Pancreas (tissue), 10 donors: ENCODE data around the gene NTMT2. TPM values are rescaled to one million over a fixed set of nuclear protein-coding genes. Genes with fewer than 3 reads are reported as not detected.
A peak's percentile ranks its signal among the peaks of the same experiment; 100 is the strongest.
"Not testable (repeated sequence)": the region's sequence is repeated elsewhere in the genome, so short reads cannot be mapped to it uniquely, and the experiment has no call there.

ENCODE experiments used
- ATAC-seq, 4 donors: fragments of 200-7000 bp; cut with Tn5 transposase; one replicate each; pipeline versions ENCODE4 v1.8.0 to v1.9.1; 2020; ENCODE audit warnings: mild to moderate bottlenecking in 4 of 4, moderate library complexity in 4 of 4
- DNase-seq, 6 donors: peaks; one replicate each; pipeline ENCODE4 v3.0.0-alpha.2; 2020
- FAIRE-seq: peaks from 2 replicates; lab custom pipeline; 2012; peaks lifted over from hg19 to GRCh38; lab: Jason Lieb, UNC
- H3K27ac ChIP-seq, 4 donors: fragments of 200-600 bp; sonication (generic); 1 replicate in 3 of 4; 2 replicates in 1 of 4; pipeline versions ENCODE4 v1.5.0 to v1.8.0; 2020
- H3K27me3 ChIP-seq, 4 donors: fragments of 200-600 bp; one replicate each; pipeline ENCODE4 v1.8.0; 2021
- H3K36me3 ChIP-seq, 3 donors: fragments of 200-600 bp; sonication (generic) in 1 of 3; one replicate each; pipeline versions ENCODE4 v1.5.0 to v1.8.0; 2020 to 2021
- H3K4me1 ChIP-seq, 3 donors: fragments of 200-600 bp; one replicate each; pipeline ENCODE4 v1.8.0; 2021
- H3K4me3 ChIP-seq, 4 donors: fragments of 200-600 bp; sonication (generic) in 2 of 4; one replicate each; pipeline versions ENCODE4 v1.5.0 to v1.8.0; 2020 to 2021
- H3K9me3 ChIP-seq, 4 donors: fragments of 200-600 bp; one replicate each; pipeline ENCODE4 v1.8.0; 2021
- WGBS, 2 donors: extraction: QIAGEN DNeasy Blood & Tissue Kit; methylation state at CpG; one replicate each; pipeline ENCODE4 v1.1.7; 2013; 5-methylcytosine and 5-hydroxymethylcytosine counted together
- intact Hi-C, 3 donors: fragments of 100-400 bp; cut with DNase I; formaldehyde crosslinking; loops; one replicate each; pipeline versions ENCODE4 v1.11.1 to v1.14.2; 2022
- polyA plus RNA-seq, 2 donors: library from polyadenylated mRNA; stranded (reverse); fragments of 200-250 nt; gene quantifications; one replicate each; pipeline ENCODE4 v1.2.3, GENCODE V29; 2013
- total RNA-seq, 6 donors: library from RNA; stranded (reverse); fragmentation: NEBNext Ultra II Directional in 4 of 6; extraction: Animal tissue kit (Norgen Biotek cat#: 25700) in 4 of 6; gene quantifications; one replicate each; pipeline versions ENCODE4 v1.2.1 to v1.2.4, GENCODE V29; 2021 to 2023
- TF ChIP-seq, protein P1 (sequence below), 4 donors: fragments of 200-600 bp; sonication (generic) in 3 of 4; IDR thresholded peaks; one replicate each; pipeline versions ENCODE4 v1.5.0 to v1.8.0; 2021; ENCODE audit warnings: antibody characterized with exemption in 4 of 4
- donor health status: healthy with polysubstance abuse.
- donor health status: DM: no; HTN: no; CAD: no; lungs with moderate emphysema.
- donor health status: DM: no; HTN: no; CAD: no.
- donor health status: control.
- donor health status: control.
- donor health status: Bipolar disorder and iron deficiency.
- donor health status: DM: yes; HTN: yes; CAD: no.
- donor health status: DM: no; HTN: no; CAD: no.
- donor health status: DM: no; HTN: no; CAD: no.
- donor health status: DM: yes; HTN: yes; CAD: no.

Gene NTMT2
- total RNA-seq (not detected), polyA plus RNA-seq (not detected)

DNA sequence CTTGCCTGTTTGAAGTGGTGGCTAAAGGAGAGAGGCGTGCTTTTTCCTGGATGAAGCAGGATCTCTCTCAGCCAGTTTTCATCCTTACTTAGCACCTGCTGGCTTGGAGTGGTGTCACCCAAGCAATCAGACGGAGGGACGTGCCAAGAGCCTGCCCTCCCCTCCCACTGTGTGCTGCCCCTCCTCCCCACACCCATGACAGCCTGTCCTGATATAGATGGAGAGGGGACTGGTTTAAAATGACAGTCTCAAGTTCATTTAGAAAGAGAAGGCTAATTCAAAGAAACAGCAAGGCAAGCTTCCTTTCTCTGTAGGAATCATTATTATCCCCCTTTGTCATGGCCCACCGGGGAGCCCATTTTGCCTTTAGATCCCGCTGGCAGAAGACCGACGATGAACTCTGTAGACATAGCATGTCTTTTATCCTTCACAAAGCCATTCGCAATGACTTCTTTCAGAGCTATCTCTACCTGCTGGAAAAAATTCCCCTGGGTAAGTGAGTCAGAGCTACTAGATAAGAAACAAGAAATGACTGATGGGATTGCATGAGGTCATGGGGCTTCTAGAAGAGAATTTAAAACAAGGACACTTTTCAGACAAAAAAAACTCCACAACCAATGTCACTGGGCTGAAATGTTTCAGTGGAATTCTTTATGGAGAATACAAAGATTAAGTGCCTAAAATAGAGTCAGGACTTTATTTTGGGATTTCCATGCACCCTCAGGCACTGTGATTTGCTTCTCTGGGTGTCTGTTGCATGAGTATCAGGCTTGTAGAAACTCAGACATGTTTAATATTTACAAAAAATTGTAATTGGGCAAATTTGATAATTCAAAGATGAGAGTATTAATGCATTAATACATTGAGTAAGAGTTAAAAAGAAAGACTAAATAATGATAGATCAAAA is at the start of gene NTMT2:
TSS of gene NTMT2 (plus strand) at position 190 of the 907 bp plus-strand sequence. CDS start at position 339, 149 bp downstream.
- peak in 3 of 4 donors; percentile 51 to 90 (median 71) for ATAC-seq
- FAIRE-seq: no peak
- H3K27ac ChIP-seq: peak within 1 kb of the TSS in 2 of 4 donors; percentile 20 to 41
- intact Hi-C loops: no loop called here
- DNase-seq: no peak
- no peaks in the 10 kb centered on the region for H3K36me3 ChIP-seq
- H3K9me3 ChIP-seq: no peaks in the 10 kb centered on the region
- WGBS, 2 donors: 13 to 20% methylated on average over 8 of the region's 8 CpGs
- H3K4me1 ChIP-seq: no peaks in the 10 kb centered on the region
- H3K4me3 ChIP-seq: no peak within 1 kb of the TSS
- TF ChIP-seq, protein P1, sequence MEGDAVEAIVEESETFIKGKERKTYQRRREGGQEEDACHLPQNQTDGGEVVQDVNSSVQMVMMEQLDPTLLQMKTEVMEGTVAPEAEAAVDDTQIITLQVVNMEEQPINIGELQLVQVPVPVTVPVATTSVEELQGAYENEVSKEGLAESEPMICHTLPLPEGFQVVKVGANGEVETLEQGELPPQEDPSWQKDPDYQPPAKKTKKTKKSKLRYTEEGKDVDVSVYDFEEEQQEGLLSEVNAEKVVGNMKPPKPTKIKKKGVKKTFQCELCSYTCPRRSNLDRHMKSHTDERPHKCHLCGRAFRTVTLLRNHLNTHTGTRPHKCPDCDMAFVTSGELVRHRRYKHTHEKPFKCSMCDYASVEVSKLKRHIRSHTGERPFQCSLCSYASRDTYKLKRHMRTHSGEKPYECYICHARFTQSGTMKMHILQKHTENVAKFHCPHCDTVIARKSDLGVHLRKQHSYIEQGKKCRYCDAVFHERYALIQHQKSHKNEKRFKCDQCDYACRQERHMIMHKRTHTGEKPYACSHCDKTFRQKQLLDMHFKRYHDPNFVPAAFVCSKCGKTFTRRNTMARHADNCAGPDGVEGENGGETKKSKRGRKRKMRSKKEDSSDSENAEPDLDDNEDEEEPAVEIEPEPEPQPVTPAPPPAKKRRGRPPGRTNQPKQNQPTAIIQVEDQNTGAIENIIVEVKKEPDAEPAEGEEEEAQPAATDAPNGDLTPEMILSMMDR (IDR thresholded peaks at IDR 0.05): no peak
- H3K27me3 ChIP-seq: no peaks in the 10 kb centered on the region

DNA sequence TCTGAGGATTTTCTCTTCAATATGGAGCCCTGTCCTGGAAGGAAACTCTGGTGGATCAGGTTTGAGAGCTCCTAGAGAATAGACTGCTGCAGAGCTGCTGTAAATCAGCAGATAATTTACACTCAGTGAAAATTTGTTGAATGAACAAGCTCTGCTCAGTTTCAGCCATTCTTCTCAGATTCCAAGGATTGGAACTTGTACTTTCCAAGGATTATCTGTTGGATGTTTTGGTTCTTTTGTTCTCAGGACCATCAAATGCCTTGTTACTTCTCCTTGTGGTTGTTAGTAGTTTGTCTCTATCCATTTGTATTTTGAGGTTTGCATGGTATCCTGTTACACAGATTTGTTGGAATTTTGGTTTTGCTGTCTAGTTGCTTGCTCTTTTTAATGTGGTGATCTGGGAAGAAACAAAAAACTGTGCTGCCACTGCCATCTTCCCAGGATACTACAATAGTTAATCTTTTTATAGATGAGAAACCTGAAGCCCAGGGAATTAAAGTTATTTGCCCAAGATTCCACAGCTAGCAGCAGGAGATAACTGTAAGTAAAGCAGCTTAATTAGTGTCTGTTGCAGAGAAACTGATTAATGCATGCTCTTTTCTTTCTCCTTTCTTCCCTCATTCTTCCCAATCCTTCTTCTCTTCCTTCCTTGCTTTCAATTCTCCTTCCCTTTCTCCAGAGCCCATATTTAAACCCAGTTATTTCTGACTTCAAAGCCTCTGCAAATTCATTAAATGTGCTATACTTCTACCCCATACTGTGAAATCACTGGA is 49.6 kb upstream of the NTMT2 start:
- no peaks in the 10 kb centered on the region for H3K36me3 ChIP-seq
- FAIRE-seq (no peak), ATAC-seq (no peak), DNase-seq (no peak)
- H3K27ac ChIP-seq: no peak overlapping the region
- TF ChIP-seq, protein P1 (IDR thresholded peaks at IDR 0.05): no peak
- no peak overlapping the region for H3K4me3 ChIP-seq
- no peaks in the 10 kb centered on the region for H3K27me3 ChIP-seq
- intact Hi-C loops: no loop called here
- H3K4me1 ChIP-seq: no peaks in the 10 kb centered on the region
- no peaks in the 10 kb centered on the region for H3K9me3 ChIP-seq

GRCh38 chr1:170096806-170097340 is 48.9 kb upstream of the NTMT2 start:
- 43 to 60% methylated on average over 4 of the region's 4 CpGs for whole genome bisulfite sequencing, 2 donors
- FAIRE-seq (no peak), ATAC-seq (no peak), DNase-seq (no peak)
- Histone ChIP-seq H3K27me3 (no peaks in the 10 kb centered on the region), H3K36me3 (no peaks in the 10 kb centered on the region), H3K27ac (no peak overlapping the region), H3K9me3 (no peaks in the 10 kb centered on the region), H3K4me3 (no peak overlapping the region), H3K4me1 (no peaks in the 10 kb centered on the region)
- intact Hi-C loops: no loop called here
- TF ChIP-seq, protein P1 (IDR thresholded peaks at IDR 0.05): no peak

- H3K4me3 ChIP-seq: no peak overlapping the region
- H3K27me3 ChIP-seq: no peaks in the 10 kb centered on the region
- TF ChIP-seq, protein P1 (IDR thresholded peaks at IDR 0.05): no peak
- no peaks in the 10 kb centered on the region for H3K4me1 ChIP-seq
- intact Hi-C loops: no loop called here
- H3K27ac ChIP-seq: no peak overlapping the region
- 8 to 10% methylated on average over 4 of the region's 4 CpGs for WGBS, 2 donors
- FAIRE-seq (peak; percentile 29), ATAC-seq (no peak), DNase-seq (no peak)
- H3K9me3 ChIP-seq: no peaks in the 10 kb centered on the region
- no peaks in the 10 kb centered on the region for H3K36me3 ChIP-seq
These were observed 48.3 kb upstream of the NTMT2 start for GRCh38 chr1:170097449-170097948.

DNA sequence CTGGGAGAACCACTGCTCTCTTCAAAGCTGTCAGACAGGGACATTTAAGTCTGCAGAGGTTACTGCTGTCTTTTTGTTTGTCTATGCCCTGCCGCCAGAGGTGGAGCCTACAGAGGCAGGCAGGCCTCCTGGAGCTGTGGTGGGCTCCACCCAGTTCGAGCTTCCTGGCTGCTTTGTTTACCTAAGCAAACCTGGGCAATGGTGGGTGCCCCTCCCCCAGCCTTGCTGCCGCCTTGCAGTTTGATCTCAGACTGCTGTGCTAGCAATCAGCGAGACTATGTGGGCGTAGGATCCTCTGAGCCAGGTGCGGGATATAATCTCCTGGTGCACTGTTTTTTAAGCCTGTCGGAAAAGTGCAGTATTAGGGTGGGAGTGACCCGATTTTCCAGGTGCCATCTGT is 32.6 kb upstream of the NTMT2 start:
- H3K27me3 ChIP-seq, H3K36me3 ChIP-seq, H3K4me1 ChIP-seq, ATAC-seq, DNase-seq, FAIRE-seq, H3K4me3 ChIP-seq, H3K9me3 ChIP-seq, intact Hi-C loops, H3K27ac ChIP-seq: not testable (repeated sequence)
- WGBS, 2 donors: 67 to 76% methylated on average over 8 of the region's 8 CpGs
